Prostate gland (tissue), 2 donors: Measurements from ENCODE around the gene SEMA6B.

Source experiments
- POLR2A ChIP-seq: fragments of 450-650 bp; IDR thresholded peaks from one replicate; pipeline ENCODE4 v1.6.1; 2016; ENCODE audit warnings: antibody characterized with exemption, mild to moderate bottlenecking
- POLR2AphosphoS5 ChIP-seq: sonication (generic); formaldehyde crosslinking; IDR thresholded peaks from one replicate; pipeline ENCODE4 v1.6.1; 2017; ENCODE audit warnings: antibody characterized with exemption
- TF ChIP-seq, protein P1 (sequence below), 4 experiments: fragments of 200-600 bp in 2 of 4; fragments of 450-650 bp in 2 of 4; sonication (generic) in 2 of 4; IDR thresholded peaks; 1 replicate in 3 of 4; 2 replicates in 1 of 4; pipeline ENCODE4 v1.5.1; 2016 to 2019; ENCODE audit warnings: antibody characterized with exemption in 4 of 4, mild to moderate bottlenecking in 2 of 4, moderate library complexity in 2 of 4

DNA sequence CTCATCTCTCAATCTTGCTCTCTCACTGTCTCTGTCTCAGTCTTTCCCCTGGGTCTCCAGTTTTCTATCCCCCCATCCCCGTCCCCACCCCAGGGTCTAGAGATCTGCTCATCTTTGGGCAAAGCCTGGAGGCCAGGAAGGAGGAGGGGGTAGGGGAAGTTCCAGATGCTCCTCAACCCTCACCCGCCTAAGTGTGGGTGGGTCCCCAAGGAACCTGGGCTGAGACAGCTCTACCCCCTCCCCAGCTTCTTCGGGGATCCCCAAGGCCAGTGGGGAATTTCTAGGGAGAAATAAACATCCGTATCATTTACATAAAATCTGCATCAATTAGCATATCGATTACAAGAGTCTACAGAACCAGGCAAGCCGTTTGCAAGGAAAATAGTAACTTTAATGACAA, 31.8 kb upstream of the SEMA6B start:
- TF ChIP-seq, protein P1, sequence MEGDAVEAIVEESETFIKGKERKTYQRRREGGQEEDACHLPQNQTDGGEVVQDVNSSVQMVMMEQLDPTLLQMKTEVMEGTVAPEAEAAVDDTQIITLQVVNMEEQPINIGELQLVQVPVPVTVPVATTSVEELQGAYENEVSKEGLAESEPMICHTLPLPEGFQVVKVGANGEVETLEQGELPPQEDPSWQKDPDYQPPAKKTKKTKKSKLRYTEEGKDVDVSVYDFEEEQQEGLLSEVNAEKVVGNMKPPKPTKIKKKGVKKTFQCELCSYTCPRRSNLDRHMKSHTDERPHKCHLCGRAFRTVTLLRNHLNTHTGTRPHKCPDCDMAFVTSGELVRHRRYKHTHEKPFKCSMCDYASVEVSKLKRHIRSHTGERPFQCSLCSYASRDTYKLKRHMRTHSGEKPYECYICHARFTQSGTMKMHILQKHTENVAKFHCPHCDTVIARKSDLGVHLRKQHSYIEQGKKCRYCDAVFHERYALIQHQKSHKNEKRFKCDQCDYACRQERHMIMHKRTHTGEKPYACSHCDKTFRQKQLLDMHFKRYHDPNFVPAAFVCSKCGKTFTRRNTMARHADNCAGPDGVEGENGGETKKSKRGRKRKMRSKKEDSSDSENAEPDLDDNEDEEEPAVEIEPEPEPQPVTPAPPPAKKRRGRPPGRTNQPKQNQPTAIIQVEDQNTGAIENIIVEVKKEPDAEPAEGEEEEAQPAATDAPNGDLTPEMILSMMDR (IDR thresholded peaks at IDR 0.05), result no peak
- TF ChIP-seq POLR2A, result no peak
- no peak for TF ChIP-seq POLR2AphosphoS5
